Natural killer cell treated with Interleukin-12 subunit alpha and Interleukin-12 subunit beta and Interleukin-15 and Interleukin-18, amount 100 ng/mL, for 72 hours (primary cell): ENCODE results near the gene AK8. TPM values are rescaled to one million over a fixed set of nuclear protein-coding genes. Genes with fewer than 3 reads are reported as not detected.
"Not testable (repeated sequence)": the region's sequence is repeated elsewhere in the genome, so short reads cannot be mapped to it uniquely, and the experiment has no call there.

Experiments used
- ATAC-seq, 2 donors: fragments of 150-1000 bp; cut with Tn5 transposase in 1 of 2; sonication (Bioruptor Pico), chemical (Tn5 transposase) in 1 of 2; 2 replicates each; pipeline ENCODE4 v1.10.0; 2021
- DNase-seq: peaks from one replicate; pipeline ENCODE4 v3.0.0; 2022; ENCODE audit warnings: low spot score
- H3K27ac Mint-ChIP-seq, 2 donors: 1 replicate in 1 of 2; 2 replicates in 1 of 2; pipeline ENCODE4 v1.8.0; 2022; ENCODE audit warnings: mixed read lengths in 2 of 2, mild to moderate bottlenecking in 1 of 2, moderate library complexity in 1 of 2
- H3K27me3 Mint-ChIP-seq, 2 donors: 1 replicate in 1 of 2; 2 replicates in 1 of 2; pipeline ENCODE4 v1.8.0; 2022; ENCODE audit warnings: mixed read lengths in 2 of 2
- H3K36me3 Mint-ChIP-seq: one replicate; pipeline ENCODE4 v1.8.0; 2022; ENCODE audit warnings: mixed read lengths
- H3K4me1 Mint-ChIP-seq, 2 donors: 1 replicate in 1 of 2; 2 replicates in 1 of 2; pipeline ENCODE4 v1.8.0; 2022; ENCODE audit warnings: low read depth in 2 of 2, mixed read lengths in 2 of 2, mild to moderate bottlenecking in 1 of 2
- H3K4me3 Mint-ChIP-seq: one replicate; pipeline ENCODE4 v1.8.0; 2022; ENCODE audit warnings: mixed read lengths
- H3K9me3 Mint-ChIP-seq: 2 replicates; pipeline ENCODE4 v1.8.0; 2022; ENCODE audit warnings: mixed read lengths
- total RNA-seq, 2 donors: library from RNA; stranded (reverse); gene quantifications; one replicate each; pipeline ENCODE4 v1.2.3, GENCODE V29; 2022

AK8 gene
- total RNA-seq, 2 donors from 2014 or later = not detected

GRCh38 chr9:132711846-132712245 is 166.2 kb downstream of the AK8 start:
- no peaks in the 10 kb centered on the region for H3K9me3 Mint-ChIP-seq
- H3K27ac Mint-ChIP-seq = no peak overlapping the region
- no peak for DNase-seq
- no peak for ATAC-seq
- H3K36me3 Mint-ChIP-seq = no peaks in the 10 kb centered on the region
- peaks cover 11 to 22% of the 10 kb centered on the region in 2 donors for H3K27me3 Mint-ChIP-seq
- no peaks in the 10 kb centered on the region for H3K4me1 Mint-ChIP-seq
- no peak overlapping the region for H3K4me3 Mint-ChIP-seq

- not testable (repeated sequence) for DNase-seq, H3K9me3 Mint-ChIP-seq, H3K4me3 Mint-ChIP-seq, H3K27ac Mint-ChIP-seq, H3K36me3 Mint-ChIP-seq, H3K4me1 Mint-ChIP-seq, ATAC-seq
- H3K27me3 Mint-ChIP-seq = peaks cover 14 to 27% of the 10 kb centered on the region in 2 donors
These were observed 166.9 kb downstream of the AK8 start for GRCh38 chr9:132711152-132711551.

- DNase-seq (no peak), ATAC-seq (no peak)
- H3K36me3 Mint-ChIP-seq = no peaks in the 10 kb centered on the region
- no peak overlapping the region for H3K27ac Mint-ChIP-seq
- no peak overlapping the region for H3K4me3 Mint-ChIP-seq
- H3K9me3 Mint-ChIP-seq = no peaks in the 10 kb centered on the region
- H3K4me1 Mint-ChIP-seq = no peaks in the 10 kb centered on the region
- H3K27me3 Mint-ChIP-seq = peaks cover 14 to 27% of the 10 kb centered on the region in 2 donors
These were observed 167.8 kb downstream of the AK8 start for GRCh38 chr9:132710333-132710732.

- H3K4me3 Mint-ChIP-seq = no peak overlapping the region
- no peak for ATAC-seq
- DNase-seq = no peak
These were observed 169.2 kb downstream of the AK8 start for GRCh38 chr9:132708769-132709430.

GRCh38 chr9:132708239-132708638 is 169.8 kb downstream of the AK8 start:
- Mint-ChIP-seq H3K4me1 (no peaks in the 10 kb centered on the region), H3K27me3 (peaks cover 17 to 25% of the 10 kb centered on the region in 2 donors), H3K36me3 (no peaks in the 10 kb centered on the region), H3K9me3 (no peaks in the 10 kb centered on the region), H3K27ac (no peak overlapping the region), H3K4me3 (no peak overlapping the region)
- ATAC-seq (no peak), DNase-seq (no peak)

More at GRCh38 chr9:132708769-132709430, 169.2 kb downstream of the AK8 start:
- no peak overlapping the region for H3K27ac Mint-ChIP-seq
- H3K27me3 Mint-ChIP-seq = peaks cover 20 to 27% of the 10 kb centered on the region in 2 donors
- no peaks in the 10 kb centered on the region for H3K9me3 Mint-ChIP-seq
- no peaks in the 10 kb centered on the region for H3K4me1 Mint-ChIP-seq
- no peaks in the 10 kb centered on the region for H3K36me3 Mint-ChIP-seq

- ATAC-seq (no peak), DNase-seq (no peak)
- Mint-ChIP-seq H3K27me3 (peaks cover 14 to 20% of the 10 kb centered on the region in 2 donors), H3K9me3 (no peaks in the 10 kb centered on the region), H3K36me3 (peaks cover 5% of the 10 kb centered on the region), H3K4me3 (no peak overlapping the region), H3K27ac (no peak overlapping the region), H3K4me1 (no peaks in the 10 kb centered on the region)
These were observed 174.7 kb downstream of the AK8 start for GRCh38 chr9:132703336-132703735.

GRCh38 chr9:132702254-132702653 is 175.8 kb downstream of the AK8 start:
- H3K36me3 Mint-ChIP-seq = peaks cover 13% of the 10 kb centered on the region
- ATAC-seq = no peak
- H3K4me1 Mint-ChIP-seq = no peaks in the 10 kb centered on the region
- no peaks in the 10 kb centered on the region for H3K9me3 Mint-ChIP-seq
- no peak overlapping the region for H3K27ac Mint-ChIP-seq
- H3K27me3 Mint-ChIP-seq = peaks cover 16 to 24% of the 10 kb centered on the region in 2 donors
- DNase-seq = no peak
- no peak overlapping the region for H3K4me3 Mint-ChIP-seq

GRCh38 chr9:132699956-132700355 is 178.1 kb downstream of the AK8 start:
- peaks cover 4% of the 10 kb centered on the region for H3K9me3 Mint-ChIP-seq

GRCh38 chr9:132698989-132699388 is 179.1 kb downstream of the AK8 start:
- ATAC-seq = no peak
- H3K4me1 Mint-ChIP-seq = peaks cover 3 to 5% of the 10 kb centered on the region in 2 donors
- H3K27ac Mint-ChIP-seq = no peak overlapping the region
- H3K9me3 Mint-ChIP-seq = peaks cover 4% of the 10 kb centered on the region
- peaks cover 9 to 16% of the 10 kb centered on the region in 2 donors for H3K27me3 Mint-ChIP-seq
- peaks cover 32% of the 10 kb centered on the region for H3K36me3 Mint-ChIP-seq
- no peak for DNase-seq
- no peak overlapping the region for H3K4me3 Mint-ChIP-seq

More at GRCh38 chr9:132699956-132700355, 178.1 kb downstream of the AK8 start:
- no peak for ATAC-seq
- no peak for DNase-seq
- Mint-ChIP-seq H3K4me1 (no peaks in the 10 kb centered on the region), H3K27me3 (peaks cover 14 to 16% of the 10 kb centered on the region in 2 donors), H3K4me3 (no peak overlapping the region), H3K36me3 (peaks cover 28% of the 10 kb centered on the region), H3K27ac (no peak overlapping the region)

GRCh38 chr9:132697230-132697629 is 180.9 kb downstream of the AK8 start:
- ATAC-seq (no peak), DNase-seq (no peak)
- Mint-ChIP-seq H3K27me3 (peaks cover 6 to 9% of the 10 kb centered on the region in 2 donors), H3K27ac (no peak overlapping the region), H3K4me3 (no peak overlapping the region), H3K4me1 (peaks cover 3 to 5% of the 10 kb centered on the region in 2 donors), H3K9me3 (peaks cover 4% of the 10 kb centered on the region), H3K36me3 (peaks cover 38% of the 10 kb centered on the region)

GRCh38 chr9:132694144-132694543 is 183.9 kb downstream of the AK8 start:
- peak; percentile 65 to 77 for ATAC-seq
- H3K36me3 Mint-ChIP-seq = peaks cover 43% of the 10 kb centered on the region
- peak; percentile 66 for DNase-seq
- no peak overlapping the region for H3K4me3 Mint-ChIP-seq
- H3K27ac Mint-ChIP-seq = no peak overlapping the region
- H3K27me3 Mint-ChIP-seq = peaks cover 6 to 9% of the 10 kb centered on the region in 2 donors
- H3K9me3 Mint-ChIP-seq = peaks cover 4% of the 10 kb centered on the region
- peaks cover 3 to 5% of the 10 kb centered on the region in 2 donors for H3K4me1 Mint-ChIP-seq

GRCh38 chr9:132690696-132691095 is 187.4 kb downstream of the AK8 start:
- no peak for ATAC-seq
- H3K9me3 Mint-ChIP-seq = no peaks in the 10 kb centered on the region
- no peak overlapping the region for H3K4me3 Mint-ChIP-seq
- H3K27ac Mint-ChIP-seq = no peak overlapping the region
- H3K27me3 Mint-ChIP-seq = no peaks in the 10 kb centered on the region
- DNase-seq = no peak
- H3K4me1 Mint-ChIP-seq = peaks cover 3 to 5% of the 10 kb centered on the region in 2 donors
- peaks cover 16% of the 10 kb centered on the region for H3K36me3 Mint-ChIP-seq

- Mint-ChIP-seq H3K9me3 (no peaks in the 10 kb centered on the region), H3K27me3 (no peaks in the 10 kb centered on the region), H3K27ac (no peak overlapping the region), H3K4me1 (peaks cover 12 to 32% of the 10 kb centered on the region in 2 donors), H3K36me3 (peaks cover 27% of the 10 kb centered on the region), H3K4me3 (no peak overlapping the region)
- ATAC-seq (no peak), DNase-seq (no peak)
These were observed 194.2 kb downstream of the AK8 start for GRCh38 chr9:132683873-132684272.

- no peaks in the 10 kb centered on the region for H3K9me3 Mint-ChIP-seq
- no peak for DNase-seq
- peak overlapping the region; percentile 31 for H3K4me3 Mint-ChIP-seq
- ATAC-seq = no peak
- peaks cover 32% of the 10 kb centered on the region for H3K36me3 Mint-ChIP-seq
- H3K27ac Mint-ChIP-seq = no peak overlapping the region
- H3K4me1 Mint-ChIP-seq = peaks cover 15 to 32% of the 10 kb centered on the region in 2 donors
- no peaks in the 10 kb centered on the region for H3K27me3 Mint-ChIP-seq
These were observed 196.5 kb downstream of the AK8 start for GRCh38 chr9:132681561-132681960.
